ENCODE data around the gene CSF1R.

Gene CSF1R

GRCh38 chr5:150073086-150073625 is 13.2 kb downstream of the CSF1R start:
- Histone ChIP-seq H3K36me3 (ENCODE audit: control insufficient read depth, low read length) (no peaks in the 10 kb centered on the region), H3K9me2 (replicated peaks; ENCODE audit: control insufficient read depth, low read length) (no peaks in the 10 kb centered on the region), H3K4me1 (ENCODE audit: control insufficient read depth, low read length) (no peaks in the 10 kb centered on the region), H3F3A (ENCODE audit: control insufficient read depth, insufficient read depth) (no peaks in the 10 kb centered on the region), H3K27ac (ENCODE audit: low read depth, low read length) (no peak overlapping the region), H3K4me3 (ENCODE audit: low read length) (no peak overlapping the region), H3K9me3 (ENCODE audit: control insufficient read depth, insufficient read depth, low read length) (no peaks in the 10 kb centered on the region), H3K27me3 (ENCODE audit: control insufficient read depth, low read length) (peaks cover 13% of the 10 kb centered on the region; the same call in 1 of the 2 replicates), H3K4me2 (ENCODE audit: low read length) (no peak overlapping the region), H3K79me2 (ENCODE audit: control insufficient read depth, low read length) (no peaks in the 10 kb centered on the region), H4K20me1 (ENCODE audit: control insufficient read depth, insufficient read depth, low read depth, low read length) (no peaks in the 10 kb centered on the region)
- TF ChIP-seq, protein P1, sequence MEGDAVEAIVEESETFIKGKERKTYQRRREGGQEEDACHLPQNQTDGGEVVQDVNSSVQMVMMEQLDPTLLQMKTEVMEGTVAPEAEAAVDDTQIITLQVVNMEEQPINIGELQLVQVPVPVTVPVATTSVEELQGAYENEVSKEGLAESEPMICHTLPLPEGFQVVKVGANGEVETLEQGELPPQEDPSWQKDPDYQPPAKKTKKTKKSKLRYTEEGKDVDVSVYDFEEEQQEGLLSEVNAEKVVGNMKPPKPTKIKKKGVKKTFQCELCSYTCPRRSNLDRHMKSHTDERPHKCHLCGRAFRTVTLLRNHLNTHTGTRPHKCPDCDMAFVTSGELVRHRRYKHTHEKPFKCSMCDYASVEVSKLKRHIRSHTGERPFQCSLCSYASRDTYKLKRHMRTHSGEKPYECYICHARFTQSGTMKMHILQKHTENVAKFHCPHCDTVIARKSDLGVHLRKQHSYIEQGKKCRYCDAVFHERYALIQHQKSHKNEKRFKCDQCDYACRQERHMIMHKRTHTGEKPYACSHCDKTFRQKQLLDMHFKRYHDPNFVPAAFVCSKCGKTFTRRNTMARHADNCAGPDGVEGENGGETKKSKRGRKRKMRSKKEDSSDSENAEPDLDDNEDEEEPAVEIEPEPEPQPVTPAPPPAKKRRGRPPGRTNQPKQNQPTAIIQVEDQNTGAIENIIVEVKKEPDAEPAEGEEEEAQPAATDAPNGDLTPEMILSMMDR (IDR thresholded peaks at IDR 0.05; ENCODE audit: low read depth, low read length, poor library complexity, severe bottlenecking), result no peak
- TF ChIP-seq EZH2phosphoT487 (IDR thresholded peaks at IDR 0.05; ENCODE audit: borderline replicate concordance, low read length), result no peak

GRCh38 chr5:150070821-150071220 is 15.5 kb downstream of the CSF1R start:
- Histone ChIP-seq H4K20me1 (ENCODE audit: control insufficient read depth, insufficient read depth, low read depth, low read length) (no peaks in the 10 kb centered on the region), H3K4me1 (ENCODE audit: control insufficient read depth, low read length) (no peaks in the 10 kb centered on the region)

GRCh38 chr5:150069672-150070627 is 16.4 kb downstream of the CSF1R start:
- Histone ChIP-seq H3K27me3 (ENCODE audit: control insufficient read depth, low read length) (peaks cover 15% of the 10 kb centered on the region; the same call in 1 of the 2 replicates), H3K4me2 (ENCODE audit: low read length) (no peak overlapping the region), H3K4me1 (ENCODE audit: control insufficient read depth, low read length) (no peaks in the 10 kb centered on the region), H3K79me2 (ENCODE audit: control insufficient read depth, low read length) (no peaks in the 10 kb centered on the region), H3K9me2 (replicated peaks; ENCODE audit: control insufficient read depth, low read length) (no peaks in the 10 kb centered on the region), H3K36me3 (ENCODE audit: control insufficient read depth, low read length) (no peaks in the 10 kb centered on the region), H3F3A (ENCODE audit: control insufficient read depth, insufficient read depth) (no peaks in the 10 kb centered on the region), H3K4me3 (ENCODE audit: low read length) (no peak overlapping the region), H3K27ac (ENCODE audit: low read depth, low read length) (no peak overlapping the region), H4K20me1 (ENCODE audit: control insufficient read depth, insufficient read depth, low read depth, low read length) (no peaks in the 10 kb centered on the region), H3K9me3 (ENCODE audit: control insufficient read depth, insufficient read depth, low read length) (no peaks in the 10 kb centered on the region)
- TF ChIP-seq EZH2phosphoT487 (IDR thresholded peaks at IDR 0.05; ENCODE audit: borderline replicate concordance, low read length), result no peak
- TF ChIP-seq, protein P1 (IDR thresholded peaks at IDR 0.05; ENCODE audit: low read depth, low read length, poor library complexity, severe bottlenecking), result no peak

More at GRCh38 chr5:150070821-150071220, 15.5 kb downstream of the CSF1R start:
- no peak overlapping the region for H3K4me3 ChIP-seq (ENCODE audit: low read length)
- no peak overlapping the region for H3K27ac ChIP-seq (ENCODE audit: low read depth, low read length)
- no peaks in the 10 kb centered on the region for H3F3A ChIP-seq (ENCODE audit: control insufficient read depth, insufficient read depth)
- H3K79me2 ChIP-seq (ENCODE audit: control insufficient read depth, low read length), result no peaks in the 10 kb centered on the region
- no peaks in the 10 kb centered on the region for H3K9me2 ChIP-seq (replicated peaks; ENCODE audit: control insufficient read depth, low read length)
- H3K27me3 ChIP-seq (ENCODE audit: control insufficient read depth, low read length), result peaks cover 11% of the 10 kb centered on the region; the same call in 1 of the 2 replicates
- no peak overlapping the region for H3K4me2 ChIP-seq (ENCODE audit: low read length)
- H3K36me3 ChIP-seq (ENCODE audit: control insufficient read depth, low read length), result no peaks in the 10 kb centered on the region
- H3K9me3 ChIP-seq (ENCODE audit: control insufficient read depth, insufficient read depth, low read length), result no peaks in the 10 kb centered on the region
- TF ChIP-seq, protein P1 (IDR thresholded peaks at IDR 0.05; ENCODE audit: low read depth, low read length, poor library complexity, severe bottlenecking), result no peak
- no peak for TF ChIP-seq EZH2phosphoT487 (IDR thresholded peaks at IDR 0.05; ENCODE audit: borderline replicate concordance, low read length)

Data from DOHH2 (cell line).